NCI-H446 treated with DMSO at 0.1 percent for 48 hours (cell line): ENCODE measurements around the gene MBD4.
"Not testable (repeated sequence)": the region's sequence is repeated elsewhere in the genome, so short reads cannot be mapped to it uniquely, and the experiment has no call there.

Source experiments
- DNase-seq: peaks from one replicate; lab custom pipeline; 2025; lab: John Stamatoyannopoulos, UW

The MBD4 gene

DNA sequence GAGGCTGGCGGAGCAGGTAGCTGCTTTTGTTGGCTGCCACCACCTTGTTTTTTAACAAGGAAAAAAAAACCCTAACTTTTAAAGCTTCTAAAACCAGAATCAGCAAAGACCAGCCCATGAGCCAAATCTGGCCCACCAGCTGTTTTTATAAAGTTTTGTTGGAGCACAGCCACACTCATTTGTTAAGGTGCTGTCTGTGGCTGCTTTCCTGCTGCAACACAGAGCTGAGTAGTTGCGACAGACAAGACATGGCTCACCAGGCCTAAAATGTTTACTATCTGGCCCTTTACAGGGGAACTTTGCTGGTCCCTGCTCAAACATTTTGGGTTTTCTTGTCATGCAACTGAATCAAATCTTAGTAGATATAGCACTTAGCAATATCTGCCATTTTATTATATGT lies 30.2 kb downstream of the MBD4 start:
- no peak for DNase-seq

DNA sequence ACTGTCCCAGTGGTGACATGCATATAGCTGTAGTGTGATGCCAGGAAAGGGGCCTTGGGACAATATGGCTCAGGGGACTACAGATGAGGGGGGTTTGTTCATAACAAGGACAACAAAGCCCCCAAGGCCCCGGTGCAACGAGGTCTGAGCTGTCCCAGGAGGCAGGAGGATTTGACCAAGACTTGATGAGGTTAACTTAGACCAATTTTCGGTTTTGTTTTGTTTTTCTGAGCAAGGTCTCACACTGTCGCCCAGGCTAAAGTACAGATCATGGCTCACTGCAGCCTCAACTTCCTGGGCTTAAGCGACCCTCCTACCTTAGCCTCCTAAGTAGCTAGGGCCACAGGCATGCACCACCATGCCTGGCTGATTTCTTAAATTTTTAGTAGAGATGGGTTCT lies 35.1 kb downstream of the MBD4 start:
- no peak for DNase-seq

DNA sequence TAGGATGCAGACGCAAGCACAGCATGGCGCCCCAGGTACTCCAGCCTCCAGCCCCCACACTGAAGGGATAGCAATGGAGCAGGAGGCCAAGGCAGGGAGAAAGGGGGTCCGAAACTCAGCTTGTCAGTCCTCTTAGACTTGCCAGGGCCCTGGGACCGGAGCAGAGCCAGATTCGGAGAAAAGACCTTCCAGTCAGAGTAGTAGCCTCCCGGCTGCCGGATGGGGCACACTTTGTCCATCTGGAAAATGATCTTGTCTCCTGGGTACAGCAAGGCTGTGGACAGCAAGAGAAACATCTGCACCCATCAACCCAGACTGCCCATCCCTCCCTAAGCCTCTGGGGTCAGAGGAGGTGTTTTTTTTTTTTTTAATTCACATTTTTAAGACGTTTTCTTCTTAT lies 35.6 kb downstream of the MBD4 start:
- no peak for DNase-seq

DNA sequence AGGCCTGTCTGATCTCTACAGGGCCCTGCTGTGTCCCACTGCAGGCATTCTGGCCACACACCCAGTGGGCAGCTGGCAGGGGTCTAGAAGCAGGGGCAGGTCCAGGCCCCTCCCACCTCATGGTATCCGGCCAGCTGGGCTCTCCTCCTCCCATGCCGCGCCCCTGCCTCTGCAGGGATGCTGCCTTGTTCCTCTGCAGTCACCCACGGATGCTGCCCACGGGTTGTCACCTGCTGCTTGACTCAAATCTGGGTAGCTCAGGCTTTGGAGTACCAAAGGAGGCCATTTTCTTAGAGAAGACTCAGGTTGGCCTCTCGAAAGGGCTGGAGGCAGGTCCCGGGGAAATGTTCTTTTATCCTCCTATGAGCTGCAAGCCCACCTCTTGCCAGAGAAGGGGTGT lies 36.3 kb downstream of the MBD4 start:
- no peak for DNase-seq

DNA sequence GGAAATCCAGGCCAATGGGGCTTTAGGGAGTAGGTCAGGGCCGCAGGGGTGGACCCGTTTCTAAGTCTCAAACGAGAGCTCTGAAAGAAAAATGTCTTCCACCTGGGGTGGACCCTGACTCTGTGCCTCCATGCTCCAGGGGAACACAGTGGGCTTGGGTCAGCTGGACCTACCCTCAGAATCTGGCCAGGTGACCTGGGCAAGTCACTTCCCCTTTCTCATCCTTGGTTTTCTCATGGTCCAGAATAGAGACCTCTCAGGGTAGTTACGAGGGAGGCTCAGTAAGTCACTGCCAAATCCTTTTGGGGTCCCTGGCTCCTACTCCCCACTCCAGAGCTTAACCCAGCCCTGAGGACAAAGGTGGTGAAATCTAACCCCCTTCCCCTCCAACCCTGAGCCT lies 37.1 kb downstream of the MBD4 start:
- DNase-seq: no peak

DNA sequence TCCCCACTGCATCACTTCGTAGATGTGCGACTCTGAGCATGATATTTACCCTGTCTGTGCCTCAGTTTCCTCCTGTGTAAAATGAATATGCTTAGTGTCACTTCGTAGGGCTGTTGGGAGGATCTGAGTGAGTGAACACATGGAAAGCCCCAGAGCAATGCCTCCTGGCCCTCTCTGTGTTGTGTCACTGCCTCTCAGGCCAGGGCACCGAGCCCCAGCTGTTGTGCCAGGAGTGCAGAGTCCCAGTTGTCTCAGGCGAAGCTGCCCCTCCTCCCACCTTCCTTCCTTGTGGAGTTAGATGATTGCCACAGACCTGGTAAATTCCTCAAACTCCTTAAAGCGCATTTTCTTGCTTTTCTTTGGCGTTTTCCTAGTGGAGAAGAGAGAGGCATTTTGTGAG lies 37.5 kb downstream of the MBD4 start:
- DNase-seq: no peak

DNA sequence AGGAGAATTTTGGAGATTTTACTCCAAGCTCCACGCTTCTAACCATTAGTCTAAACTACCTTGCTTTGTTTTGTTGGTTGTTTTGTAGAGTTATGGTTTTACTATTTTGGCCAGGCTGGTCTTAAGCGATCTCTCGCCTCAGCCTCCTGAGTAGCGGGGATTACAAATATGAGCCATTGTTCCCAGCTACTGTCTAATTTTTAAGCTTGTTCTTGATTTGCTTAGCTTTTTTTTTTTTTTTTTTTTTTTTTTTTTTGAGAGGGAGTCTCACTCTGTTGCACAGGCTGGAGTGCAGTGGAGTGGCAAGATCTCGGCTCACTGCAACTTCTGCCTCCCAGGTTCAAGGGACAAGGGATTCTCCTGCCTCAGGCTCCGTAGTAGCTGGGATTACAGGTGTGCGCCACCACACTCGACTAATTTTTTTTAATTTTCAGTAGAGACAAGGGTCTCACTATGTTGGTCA lies 39.8 kb downstream of the MBD4 start:
- no peak for DNase-seq

DNA sequence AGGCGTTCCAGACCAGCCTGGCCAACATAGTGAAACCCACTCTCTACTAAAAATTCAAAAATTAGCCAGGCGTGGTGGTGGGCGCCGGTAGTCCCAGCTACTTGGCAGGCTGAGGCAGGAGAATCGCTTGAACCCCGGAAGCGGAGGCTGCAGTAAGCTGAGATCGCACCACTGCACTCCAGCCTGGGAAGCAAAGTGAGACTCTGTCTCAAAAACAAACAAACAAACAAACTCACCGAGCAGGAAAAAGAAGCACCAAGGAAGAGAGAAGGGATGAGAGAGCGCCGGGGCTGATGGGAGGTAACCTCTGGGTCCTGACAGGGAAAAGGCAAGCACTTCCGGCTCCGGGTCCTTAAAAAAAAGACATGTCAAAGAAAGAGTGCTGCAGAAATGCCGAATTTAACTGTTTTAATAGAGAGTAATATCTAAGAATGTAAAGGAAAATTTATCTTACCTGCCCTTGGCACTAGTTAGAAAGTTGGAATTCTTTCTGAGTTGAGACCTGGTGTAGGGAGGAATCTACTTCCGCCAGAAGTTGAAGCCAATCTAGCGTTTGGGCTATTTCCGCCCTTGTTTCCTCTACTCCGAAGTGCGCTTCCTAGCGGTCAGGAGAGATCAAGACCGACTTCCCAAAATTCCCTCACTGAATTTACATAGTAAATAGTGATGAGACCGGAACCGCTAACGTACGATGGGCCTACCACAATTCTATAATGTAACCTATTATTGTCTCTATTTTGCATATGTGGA lies 40.4 kb downstream of the MBD4 start:
- peak; percentile 92 for DNase-seq

DNA sequence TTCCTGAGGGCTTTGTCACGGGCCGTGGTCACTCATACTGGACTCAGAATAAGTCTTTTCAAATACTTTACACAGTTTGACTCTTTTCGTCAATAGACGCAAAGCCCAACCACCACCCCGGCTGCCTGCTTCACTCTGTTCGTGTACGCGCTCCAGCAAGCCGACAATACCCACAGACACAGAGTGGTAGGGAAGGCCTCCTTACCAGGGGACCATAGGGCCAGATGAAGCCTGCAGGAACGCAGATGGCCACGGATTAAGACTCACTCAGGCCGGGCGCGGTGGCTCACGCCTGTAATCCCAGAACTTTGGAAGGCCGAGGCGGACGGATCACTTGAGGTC lies 41.0 kb downstream of the MBD4 start:
- no peak for DNase-seq

DNA sequence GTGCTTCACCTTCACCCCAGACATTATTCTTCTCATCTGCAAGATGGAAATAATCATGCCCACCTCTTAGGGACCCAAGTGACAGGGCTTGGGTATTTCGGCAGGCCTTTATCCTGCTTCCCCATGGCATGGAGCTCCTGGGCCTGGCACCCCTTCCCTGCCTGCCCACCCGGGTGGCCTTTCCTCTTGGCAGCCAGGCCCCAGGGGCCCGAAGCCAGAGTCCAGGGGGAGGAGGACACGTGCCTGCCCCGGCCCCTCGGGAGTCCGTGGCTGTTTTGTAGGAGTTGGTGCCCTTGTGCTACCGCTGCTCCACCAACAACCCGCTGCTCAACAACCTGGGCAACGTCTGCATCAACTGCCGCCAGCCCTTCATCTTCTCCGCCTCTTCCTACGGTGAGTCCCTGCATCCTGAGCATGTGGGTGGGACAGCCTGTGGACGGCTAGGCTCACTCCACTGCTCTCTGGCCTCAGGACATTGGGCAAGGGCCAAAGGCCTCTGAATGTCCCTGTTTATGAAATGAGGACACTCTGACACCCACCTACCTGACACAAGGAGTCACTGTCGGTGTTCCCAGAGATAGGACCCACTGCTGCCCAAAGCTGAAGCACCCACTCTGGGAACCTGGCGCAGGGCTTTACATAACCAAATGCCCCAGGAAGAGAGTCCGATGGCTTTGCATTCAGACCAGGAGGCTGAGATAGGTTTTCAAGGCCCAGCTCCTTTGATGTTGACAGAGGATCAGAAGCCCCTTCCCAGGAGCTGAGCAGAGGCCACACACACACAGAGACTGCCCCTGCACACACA lies 45.8 kb downstream of the MBD4 start:
- not testable (repeated sequence) for DNase-seq

DNA sequence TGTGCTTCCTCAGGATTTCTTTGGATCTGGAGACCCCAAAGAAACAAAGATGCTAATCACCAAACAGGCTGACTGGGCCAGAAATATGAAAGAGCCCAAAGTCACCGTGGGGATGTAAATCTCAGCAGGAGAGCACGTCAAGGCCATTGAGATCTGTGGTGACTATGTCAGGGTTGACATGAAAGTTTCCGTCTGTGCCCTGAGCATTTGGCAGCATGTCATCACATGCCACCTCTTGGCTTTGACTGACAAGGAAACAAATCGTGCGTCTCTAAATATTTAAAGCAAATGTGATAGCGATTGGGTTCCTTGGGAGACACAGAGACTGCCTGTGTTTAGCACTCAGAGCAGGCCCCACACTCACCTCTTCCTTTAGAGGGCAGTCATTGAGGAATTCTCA lies 46.5 kb downstream of the MBD4 start:
- no peak for DNase-seq

DNA sequence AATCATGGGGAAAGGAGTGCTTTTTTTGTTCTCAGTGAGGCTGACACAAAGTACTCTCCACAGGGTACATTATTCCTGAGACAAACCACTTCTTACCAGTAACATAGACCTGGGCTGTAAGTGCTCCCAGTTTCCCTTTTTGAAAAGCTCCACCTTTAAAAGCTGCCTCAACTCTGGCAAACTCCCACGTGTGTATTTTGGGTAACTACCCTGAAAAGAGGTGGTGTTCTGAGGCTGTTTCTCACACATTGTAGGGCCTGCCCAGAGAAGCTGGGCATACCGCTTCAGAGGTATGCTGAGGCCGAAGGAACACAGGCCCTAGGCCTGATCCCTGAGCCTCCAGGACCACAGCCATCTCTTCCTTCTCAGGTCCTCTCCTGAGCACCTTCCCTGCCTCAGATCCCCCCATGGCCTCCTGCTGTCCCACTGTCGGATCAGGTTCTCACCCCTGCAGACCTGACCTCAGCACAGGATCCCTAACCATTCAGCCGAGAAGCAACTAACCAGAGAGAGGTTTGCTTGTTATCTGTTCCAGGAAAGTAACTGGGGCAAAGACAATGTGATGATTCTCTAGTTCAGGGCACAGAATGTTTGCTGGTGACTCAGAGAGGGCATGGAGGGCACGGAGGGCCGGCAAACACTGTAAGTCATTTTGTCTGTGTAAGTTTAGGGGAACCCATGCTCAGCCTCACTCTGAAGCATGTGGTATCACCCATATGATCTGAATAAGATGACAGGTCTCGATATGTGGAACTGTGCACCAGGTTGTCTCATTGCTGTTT lies 47.5 kb downstream of the MBD4 start:
- not testable (repeated sequence) for DNase-seq

DNA sequence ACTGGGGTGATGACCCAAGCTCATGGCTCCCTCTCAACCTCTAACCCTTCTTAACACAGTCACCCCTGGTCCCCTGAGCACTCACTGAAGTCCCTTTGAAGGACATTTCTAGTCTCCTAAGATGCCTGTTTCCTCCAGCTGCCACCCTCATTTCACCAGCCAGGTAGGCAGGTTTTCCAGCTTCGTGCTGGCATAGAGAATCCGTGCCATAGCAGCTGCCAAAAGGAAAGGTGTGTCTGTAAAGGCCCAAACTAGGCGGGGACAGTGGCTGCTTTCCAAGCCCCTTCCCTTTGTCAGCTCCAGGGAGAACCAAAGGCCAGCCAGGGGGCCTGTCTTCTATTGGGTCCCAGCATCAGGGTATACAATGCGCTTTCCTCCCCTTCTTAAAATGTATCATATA lies 48.2 kb downstream of the MBD4 start:
- DNase-seq: not testable (repeated sequence)

DNA sequence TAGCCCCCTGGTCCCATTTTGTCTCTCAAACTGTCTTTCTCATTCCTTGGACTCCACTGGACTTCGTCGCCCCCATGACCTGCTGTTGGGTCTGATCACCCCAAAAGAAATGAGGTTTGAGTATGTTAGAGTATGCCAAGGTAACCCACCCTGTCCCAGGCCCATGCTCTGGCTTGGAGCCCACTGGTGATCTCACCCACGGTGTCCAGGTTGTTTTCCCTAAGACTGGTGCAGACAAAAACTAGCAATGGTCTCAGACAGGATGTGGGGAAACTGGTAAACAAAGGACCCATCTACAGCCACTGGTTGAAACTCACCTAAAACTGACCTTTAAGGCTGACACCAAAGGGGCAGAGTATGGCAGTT lies 50.2 kb downstream of the MBD4 start:
- DNase-seq: no peak

DNA sequence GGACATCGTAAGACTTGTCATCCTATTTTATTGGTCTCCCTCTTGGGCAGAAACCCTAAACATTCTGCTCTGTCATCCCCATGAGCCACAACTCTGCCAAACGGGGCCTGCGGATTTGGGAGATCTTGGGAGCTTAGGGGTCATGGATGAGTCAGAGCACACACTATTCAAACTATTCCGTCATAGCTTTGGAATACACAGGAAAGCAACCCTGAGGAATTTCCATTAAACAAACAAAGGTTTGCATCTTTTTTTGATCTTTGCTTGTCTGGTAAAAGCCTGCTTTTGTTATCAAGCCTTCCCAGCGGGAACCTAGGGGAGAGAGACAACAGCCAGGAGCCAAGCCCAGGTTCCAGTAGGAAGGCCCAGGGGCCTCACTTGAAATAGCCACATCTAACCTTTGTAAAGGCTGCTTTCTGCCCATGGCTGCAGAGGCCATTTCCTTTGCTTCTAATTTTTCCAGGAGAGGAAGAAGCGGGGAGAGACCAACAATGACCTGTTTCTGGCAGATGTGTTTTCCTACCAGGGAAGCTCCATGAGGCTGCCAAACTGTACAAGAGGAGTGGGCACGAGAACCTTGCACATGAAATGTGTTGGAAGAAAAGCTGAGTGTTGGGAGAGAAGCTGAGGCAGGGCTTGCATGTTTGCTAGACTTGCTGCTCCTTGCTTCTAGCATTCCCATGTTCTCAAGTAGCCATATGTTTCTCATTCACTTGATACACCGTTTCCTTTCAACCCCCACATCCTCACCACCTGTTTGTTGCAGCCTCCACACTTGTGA lies 50.8 kb downstream of the MBD4 start:
- not testable (repeated sequence) for DNase-seq

DNA sequence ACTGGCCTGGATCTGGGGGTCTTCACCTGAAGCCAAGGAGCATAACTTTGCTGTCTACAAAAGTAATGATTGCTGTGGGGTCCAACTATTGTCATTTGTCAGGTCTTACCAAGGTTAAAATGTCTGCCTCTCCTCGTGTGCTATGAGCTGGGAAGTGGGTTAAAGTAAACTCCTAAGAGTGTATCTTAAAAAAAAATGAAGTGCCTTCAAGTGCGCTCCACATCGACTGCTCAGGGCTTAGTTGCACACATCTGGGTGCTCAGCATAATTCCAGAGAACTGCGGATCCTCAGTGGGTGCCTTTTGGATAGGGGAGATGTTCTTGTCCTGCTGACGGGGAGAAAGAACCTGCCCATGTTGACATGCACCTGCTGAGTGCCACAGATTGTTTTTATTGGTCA lies 52.3 kb downstream of the MBD4 start:
- DNase-seq: no peak

DNA sequence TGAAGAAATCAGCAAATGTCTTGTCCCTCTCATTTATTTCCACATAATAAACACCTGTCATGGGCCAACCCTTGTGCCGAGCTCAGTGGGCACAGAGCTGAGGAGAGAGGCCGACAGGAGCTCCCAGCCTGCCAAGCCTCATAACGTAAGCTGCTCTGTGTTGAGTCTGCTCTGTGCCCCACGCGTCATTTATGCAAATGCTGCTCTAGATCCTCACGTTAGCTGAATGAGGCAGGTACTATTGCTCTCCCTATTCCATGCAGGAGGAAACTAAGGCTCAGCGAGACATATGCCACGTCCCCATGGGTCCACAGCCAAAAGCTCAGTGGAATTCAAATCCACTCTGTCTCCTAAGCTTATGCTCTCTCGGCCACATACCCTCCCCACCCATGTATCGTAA lies 52.8 kb downstream of the MBD4 start:
- DNase-seq: no peak

DNA sequence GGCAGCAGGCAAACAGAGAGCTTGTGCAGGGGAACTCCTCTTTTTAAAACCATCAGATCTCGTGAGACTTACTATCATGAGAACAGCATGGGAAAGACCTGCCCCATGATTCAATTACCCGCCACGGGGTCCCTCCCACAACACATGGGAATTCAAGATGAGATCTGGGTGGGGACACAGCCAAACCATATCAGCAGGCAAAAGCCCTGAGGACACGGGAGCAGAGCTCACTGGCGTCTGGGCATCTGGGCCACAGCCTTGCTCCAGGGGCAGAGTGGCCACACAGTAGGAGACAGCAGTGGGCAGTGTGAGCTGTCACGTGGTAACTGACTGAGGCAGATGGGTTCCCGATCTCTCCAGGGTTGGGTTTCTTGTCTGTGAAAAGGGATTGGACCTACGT lies 54.2 kb downstream of the MBD4 start:
- DNase-seq: not testable (repeated sequence)

DNA sequence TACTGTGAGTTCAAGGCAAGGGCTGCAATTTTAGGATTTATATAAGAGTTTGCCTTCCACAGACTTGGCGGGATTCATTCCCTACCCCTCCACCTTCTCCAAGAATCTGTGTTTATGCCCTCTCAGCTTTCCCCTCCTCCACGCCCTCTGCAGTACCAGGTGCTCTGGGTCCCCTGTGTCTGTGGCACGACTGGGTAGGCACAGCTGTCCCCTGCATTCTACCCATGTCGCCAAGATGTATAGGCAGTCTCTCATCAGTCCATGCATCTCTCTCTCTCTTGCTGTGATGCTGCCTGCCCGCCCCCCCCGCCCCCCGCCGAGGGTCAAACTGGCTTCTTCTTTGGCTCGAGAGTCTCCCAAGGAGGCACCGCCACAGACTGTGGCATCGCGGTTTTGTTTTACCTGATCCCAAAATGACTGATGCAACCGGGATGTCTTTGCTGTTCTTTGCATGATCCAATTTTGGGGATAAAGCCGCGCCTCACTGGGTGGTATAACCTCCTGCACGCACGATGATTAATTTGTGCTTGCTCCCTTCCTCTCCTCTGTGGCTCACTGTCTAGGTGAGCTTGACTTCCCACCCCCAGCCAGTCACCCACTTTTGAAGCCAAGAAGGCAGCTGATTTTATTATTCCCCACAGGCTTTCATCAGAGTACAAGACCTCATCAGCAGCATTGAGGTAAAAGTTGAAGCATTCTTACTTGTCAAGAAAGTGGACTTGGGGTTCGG lies 55.0 kb downstream of the MBD4 start:
- no peak for DNase-seq

DNA sequence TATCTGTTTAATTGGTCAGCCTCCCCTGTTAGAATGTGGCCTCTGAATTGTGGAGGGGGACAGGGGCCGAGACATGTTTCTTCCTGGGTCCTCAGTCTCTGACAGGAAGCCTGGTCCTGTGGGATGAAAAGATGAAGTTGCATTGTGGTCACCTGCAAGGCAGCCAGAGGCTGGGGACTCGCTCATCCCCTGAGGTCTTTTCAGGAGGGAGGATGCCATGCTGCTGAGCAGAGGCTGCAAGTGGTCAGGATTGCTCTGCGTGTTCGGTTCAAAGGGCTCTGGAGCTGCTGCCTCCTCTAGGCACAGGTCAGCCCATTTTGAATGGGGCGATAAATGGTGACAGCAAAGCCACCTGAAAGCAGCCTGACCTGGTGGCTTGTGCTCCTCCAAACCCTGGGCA lies 55.6 kb downstream of the MBD4 start:
- DNase-seq: not testable (repeated sequence)

DNA sequence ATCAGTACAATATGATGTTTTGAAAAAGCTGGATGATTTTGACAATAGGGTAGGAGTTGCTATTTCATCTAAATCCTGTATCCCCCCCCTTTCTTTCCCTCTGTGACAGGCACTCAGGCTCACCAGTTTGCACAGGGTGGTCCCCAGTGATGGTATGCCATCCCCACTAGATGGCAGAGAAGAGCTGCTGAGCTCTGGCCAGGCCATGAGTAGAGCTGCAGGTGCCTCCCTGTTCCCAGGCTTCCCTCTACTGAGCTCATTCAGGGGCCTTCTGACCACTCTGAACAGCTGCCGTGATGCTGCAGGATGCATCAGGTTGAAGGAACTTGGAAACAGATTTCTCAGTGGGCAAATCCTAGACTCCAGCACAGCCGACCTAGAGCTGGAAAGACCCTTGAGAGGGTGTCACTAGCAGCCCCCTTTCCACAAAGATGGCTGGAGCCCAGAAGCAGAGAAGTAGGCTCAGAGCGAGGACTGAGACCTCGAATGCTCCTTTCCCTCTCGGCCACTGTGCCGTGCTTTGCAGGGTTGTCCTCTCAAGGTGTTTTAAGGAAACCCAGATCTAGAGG lies 56.4 kb downstream of the MBD4 start:
- DNase-seq: no peak
